DMS53 treated with DMSO at 0.1 percent for 48 hours (cell line): ENCODE measurements around the gene CNPPD1.

Experiments used
- DNase-seq: peaks from one replicate; lab custom pipeline; 2025; ENCODE audit not compliant: unreplicated experiment; lab: John Stamatoyannopoulos, UW

The CNPPD1 gene

DNA sequence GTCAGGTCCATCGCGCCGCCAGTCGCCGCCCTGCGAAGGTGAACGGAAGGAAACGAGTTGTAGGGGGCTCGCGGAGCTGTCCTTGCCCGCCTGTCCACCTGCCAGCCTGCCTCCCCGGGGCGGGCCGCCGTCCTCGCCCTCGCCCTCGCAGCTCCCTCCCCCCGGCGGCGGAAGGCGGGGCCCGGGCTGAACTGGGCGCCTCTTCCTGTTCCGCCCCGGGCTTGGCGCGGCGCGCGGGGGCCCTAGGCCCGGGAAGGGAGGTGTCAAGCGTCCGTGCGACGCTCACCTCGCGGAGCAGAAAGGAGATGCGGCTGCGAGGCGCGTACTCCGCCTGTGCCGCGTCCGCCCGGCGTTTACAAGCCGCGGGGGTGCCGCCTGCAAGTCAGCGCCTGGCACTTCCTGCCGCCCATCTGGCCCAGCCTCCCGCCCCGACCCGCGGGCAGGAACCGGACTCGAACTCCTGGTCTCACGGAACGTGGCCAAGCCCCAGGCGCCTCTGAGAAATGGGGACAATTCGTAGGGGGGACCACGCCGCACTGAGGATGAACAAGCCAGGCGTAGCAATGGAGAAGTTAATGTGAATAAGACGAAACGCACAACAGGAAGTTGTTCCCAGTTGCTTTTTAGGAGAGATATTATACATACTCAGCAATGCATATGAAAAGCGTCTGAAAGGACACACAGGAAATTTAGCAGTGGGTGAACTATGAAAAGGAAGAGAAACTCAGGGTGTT is at the start of gene CNPPD1:
Gene CNPPD1, minus strand, starts transcription at position 108 of the 734 bp plus-strand sequence. Its CDS starts 97 bp downstream, at position 11.
- peak; percentile 55 for DNase-seq

DNA sequence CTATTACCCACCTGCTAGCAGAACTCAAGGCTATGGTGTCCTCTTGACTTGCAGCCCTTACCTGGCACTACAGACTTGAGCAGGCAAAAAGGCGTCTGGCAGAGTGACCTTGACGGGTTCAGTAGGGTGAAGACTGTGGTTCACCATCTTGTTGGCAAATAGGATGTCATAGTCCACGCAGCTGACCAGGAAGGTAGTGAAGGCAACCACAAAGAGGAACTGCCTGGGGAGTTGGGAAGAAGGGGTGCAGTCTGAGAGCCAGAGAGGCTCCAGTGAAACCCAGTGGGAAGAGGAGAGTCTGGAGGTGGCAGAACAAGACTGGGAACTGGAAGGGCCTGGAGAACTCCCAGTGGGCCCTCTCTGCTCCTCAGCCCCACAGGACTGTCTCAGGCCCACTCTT is 48.6 kb upstream of the CNPPD1 start:
- no peak for DNase-seq

DNA sequence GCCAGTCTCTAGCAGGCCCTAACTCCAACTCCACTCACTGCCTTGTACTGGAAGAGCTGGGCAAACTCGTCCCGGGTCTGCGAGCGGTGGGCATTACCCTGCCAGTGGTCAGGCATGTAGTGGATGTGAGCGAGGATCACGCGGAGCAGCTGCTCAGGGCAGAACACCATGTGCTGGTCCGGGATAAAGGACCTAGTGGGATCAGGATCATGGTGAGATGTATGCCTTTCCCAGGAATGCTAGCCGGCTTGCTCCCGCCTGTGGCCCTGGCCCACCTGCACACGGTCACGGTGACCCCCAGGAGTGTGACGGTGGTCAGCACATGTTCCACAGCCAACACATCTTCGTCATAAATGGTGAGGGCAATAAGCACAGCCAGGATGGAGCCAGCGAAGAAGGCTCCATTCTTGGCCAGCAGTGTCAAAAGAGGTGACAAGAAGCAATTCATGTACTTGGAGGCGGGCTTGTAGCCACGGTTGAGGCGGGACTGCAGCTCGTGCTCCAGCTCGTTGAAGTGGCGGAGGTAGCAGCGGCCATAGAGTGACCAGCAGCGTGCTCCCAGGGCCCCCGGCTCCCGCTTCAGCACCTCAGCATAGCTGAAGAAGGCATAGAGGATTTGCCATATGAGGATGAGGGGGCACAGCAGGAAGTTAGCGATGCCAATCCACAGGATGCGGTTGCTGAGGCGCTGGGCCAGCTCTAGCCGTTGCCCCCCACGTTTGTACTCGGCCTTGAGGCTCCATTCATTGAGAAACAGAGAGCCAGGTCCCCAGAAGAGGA is 47.3 kb upstream of the CNPPD1 start:
- DNase-seq = no peak

- no peak for DNase-seq
Observed at GRCh38 chr2:219221957-219222518, 45.3 kb upstream of the CNPPD1 start.

- DNase-seq = no peak
Observed at GRCh38 chr2:219220652-219221402, 44.1 kb upstream of the CNPPD1 start.

DNA sequence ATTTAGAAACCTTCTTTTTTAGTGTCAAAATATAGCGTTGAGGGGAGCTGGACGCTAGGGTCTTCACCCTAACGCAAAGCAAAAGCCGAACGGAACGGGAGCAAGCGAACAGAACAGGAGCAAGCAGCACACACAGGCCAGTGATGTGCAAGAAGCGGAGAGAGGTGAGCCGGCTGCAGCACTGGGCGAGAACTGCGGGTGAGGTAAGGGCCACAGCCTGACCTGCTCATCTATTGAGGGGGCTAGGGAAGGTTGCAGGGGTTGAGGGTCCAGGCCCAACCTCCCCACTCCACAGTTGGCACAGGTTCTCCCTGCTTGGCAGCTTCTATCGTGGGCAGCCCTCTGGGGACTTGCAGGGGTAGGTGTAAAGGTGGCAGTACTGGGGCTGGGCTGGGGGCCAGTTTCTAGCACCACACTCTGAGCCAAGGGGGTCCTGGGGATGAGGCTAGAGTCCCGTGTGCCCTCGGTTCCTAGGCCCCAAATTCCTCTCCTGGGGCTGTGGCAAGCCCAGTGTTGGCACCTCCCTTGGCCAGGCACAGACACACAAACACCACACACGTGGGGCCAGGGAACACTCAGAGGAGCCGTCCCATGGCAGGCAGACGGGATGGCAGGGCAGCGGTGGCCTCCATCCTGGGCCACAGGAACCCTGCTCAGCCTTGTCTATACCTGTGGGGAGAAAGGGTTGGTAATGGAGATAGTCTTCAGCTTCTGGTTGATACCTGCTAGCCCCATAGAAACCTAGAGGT is 43.2 kb upstream of the CNPPD1 start:
- DNase-seq = no peak

GRCh38 chr2:219218732-219219701 is 42.3 kb upstream of the CNPPD1 start, which contains the start of gene ABCB6:
TSS of gene ABCB6 (minus strand) at chr2:219218958. CDS start at chr2:219218673, 285 bp downstream.
- DNase-seq = peak; percentile 88

- DNase-seq = peak; percentile 32
Observed at GRCh38 chr2:219218217-219218731, 41.5 kb upstream of the CNPPD1 start.

- DNase-seq = no peak
Observed at GRCh38 chr2:219216535-219216915, 39.8 kb upstream of the CNPPD1 start.

DNA sequence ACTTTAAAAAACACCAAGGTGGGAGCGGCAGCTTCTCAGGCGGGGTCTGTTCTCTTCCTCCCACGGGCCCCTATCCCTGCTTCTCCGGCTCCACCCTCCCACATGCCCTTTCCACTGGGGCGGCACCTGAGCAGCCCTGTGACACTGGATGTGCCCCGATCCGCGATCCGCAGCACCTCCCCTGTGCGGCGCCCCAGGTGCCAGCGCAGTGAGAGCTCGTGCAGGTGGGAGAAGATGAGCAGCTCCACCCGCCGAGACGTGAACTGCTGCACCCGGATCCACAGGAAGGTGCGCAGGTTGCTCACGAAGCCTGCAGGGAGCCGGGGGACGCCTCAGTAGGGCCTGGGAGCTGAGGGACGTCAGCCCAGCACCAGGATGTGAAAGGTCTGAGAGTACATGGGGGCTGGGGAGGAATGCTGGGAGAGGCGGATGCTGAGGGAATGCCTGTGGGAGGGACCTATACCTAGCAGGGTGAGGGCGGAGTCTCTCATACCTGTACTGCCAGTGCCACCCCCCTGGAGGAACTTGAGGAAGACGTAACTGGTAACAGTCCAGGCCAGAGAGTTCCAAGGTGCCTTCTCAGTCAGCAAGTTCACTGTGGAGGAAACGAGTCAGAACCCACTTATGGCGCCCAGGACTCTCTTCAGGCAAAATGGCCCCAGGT is 39.3 kb upstream of the CNPPD1 start:
- no peak for DNase-seq

GRCh38 chr2:219214786-219215185 is 38.1 kb upstream of the CNPPD1 start:
- DNase-seq = no peak

GRCh38 chr2:219214141-219214540 is 37.4 kb upstream of the CNPPD1 start:
- no peak for DNase-seq

- no peak for DNase-seq
Observed at GRCh38 chr2:219213486-219214071, 36.9 kb upstream of the CNPPD1 start.

DNA sequence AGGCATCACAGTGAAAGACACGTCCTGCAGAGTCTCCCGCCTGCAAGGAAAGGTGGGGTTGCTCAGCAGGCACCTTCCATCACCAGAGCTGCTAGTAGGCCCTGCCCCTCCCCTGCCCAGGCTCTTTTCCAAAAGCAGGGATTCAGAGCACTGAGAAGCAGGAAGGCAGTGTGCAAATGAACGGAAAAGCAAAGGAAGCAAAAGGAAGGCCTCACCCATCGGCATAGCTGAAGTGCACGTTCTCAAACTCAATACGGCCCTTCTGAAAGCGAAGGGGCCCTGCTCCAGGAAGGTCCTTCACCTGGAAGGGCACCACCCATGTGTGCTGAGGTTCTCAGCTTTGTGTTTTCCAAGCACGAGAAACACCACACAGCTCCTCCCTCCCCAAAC is 36.3 kb upstream of the CNPPD1 start:
- no peak for DNase-seq

GRCh38 chr2:219210886-219211362 is 34.2 kb upstream of the CNPPD1 start:
- no peak for DNase-seq

GRCh38 chr2:219210196-219210885 is 33.6 kb upstream of the CNPPD1 start:
- no peak for DNase-seq
